Memory B cell (primary cell): ENCODE measurements around the gene RP2.

Source experiments
- ATAC-seq: fragments of 150-1000 bp; cut with Tn5 transposase; 2 replicates; pipeline ENCODE4 v1.10.0; 2021; ENCODE audit warnings: low read depth, mild to moderate bottlenecking, moderate library complexity
- DNase-seq, 2 donors: peaks; one replicate each; pipeline ENCODE4 v3.0.0; 2022; ENCODE audit warnings: low spot score in 2 of 2
- H3K27ac Mint-ChIP-seq: one replicate; pipeline ENCODE4 v1.8.0; 2022; ENCODE audit warnings: mild to moderate bottlenecking, moderate library complexity, mixed read lengths
- H3K27me3 Mint-ChIP-seq: one replicate; pipeline ENCODE4 v1.8.0; 2022; ENCODE audit warnings: mixed read lengths
- H3K36me3 Mint-ChIP-seq: one replicate; pipeline ENCODE4 v1.8.0; 2022; ENCODE audit warnings: mild to moderate bottlenecking, mixed read lengths
- H3K4me1 Mint-ChIP-seq: one replicate; pipeline ENCODE4 v1.8.0; 2022; ENCODE audit warnings: mixed read lengths
- H3K4me3 Mint-ChIP-seq: one replicate; pipeline ENCODE4 v1.8.0; 2022; ENCODE audit warnings: mild to moderate bottlenecking, moderate library complexity, mixed read lengths
- H3K9me3 Mint-ChIP-seq: one replicate; pipeline ENCODE4 v1.8.0; 2022; ENCODE audit warnings: mixed read lengths

Gene RP2

GRCh38 chrX:46823481-46823880 is 13.4 kb upstream of the RP2 start:
- Mint-ChIP-seq H3K27ac (no peak overlapping the region), H3K36me3 (no peaks in the 10 kb centered on the region), H3K4me3 (no peak overlapping the region), H3K9me3 (peaks cover 9% of the 10 kb centered on the region), H3K4me1 (no peaks in the 10 kb centered on the region), H3K27me3 (no peaks in the 10 kb centered on the region)
- ATAC-seq (no peak), DNase-seq (no peak)

- Mint-ChIP-seq H3K27ac (no peak overlapping the region), H3K4me1 (peaks cover 11% of the 10 kb centered on the region), H3K36me3 (peaks cover 1% of the 10 kb centered on the region), H3K27me3 (no peaks in the 10 kb centered on the region), H3K9me3 (no peaks in the 10 kb centered on the region), H3K4me3 (no peak overlapping the region)
- ATAC-seq (no peak), DNase-seq (no peak)
Observed at GRCh38 chrX:46831765-46832327, 5.0 kb upstream of the RP2 start.

GRCh38 chrX:46837558-46838485 is 979 bp downstream of the RP2 start:
- Mint-ChIP-seq H3K4me3 (peak overlapping the region; percentile 89), H3K27ac (peak overlapping the region; percentile 98), H3K9me3 (no peaks in the 10 kb centered on the region), H3K36me3 (peaks cover 1% of the 10 kb centered on the region), H3K4me1 (peaks cover 13% of the 10 kb centered on the region), H3K27me3 (no peaks in the 10 kb centered on the region)
- DNase-seq (peak in 1 of 2 donors; percentile 22), ATAC-seq (peak; percentile 16)

- no peak for DNase-seq
- Mint-ChIP-seq H3K36me3 (peaks cover 1% of the 10 kb centered on the region), H3K9me3 (no peaks in the 10 kb centered on the region), H3K4me1 (peaks cover 8% of the 10 kb centered on the region), H3K27ac (peak overlapping the region; percentile 98), H3K27me3 (no peaks in the 10 kb centered on the region), H3K4me3 (peak overlapping the region; percentile 34)
- no peak for ATAC-seq
Observed at GRCh38 chrX:46838486-46838870, 1.6 kb downstream of the RP2 start.

- no peak overlapping the region for H3K4me3 Mint-ChIP-seq
- DNase-seq (no peak), ATAC-seq (no peak)
- peaks cover 8% of the 10 kb centered on the region for H3K4me1 Mint-ChIP-seq
- H3K27me3 Mint-ChIP-seq, result no peaks in the 10 kb centered on the region
- no peaks in the 10 kb centered on the region for H3K9me3 Mint-ChIP-seq
- no peak overlapping the region for H3K27ac Mint-ChIP-seq
- H3K36me3 Mint-ChIP-seq, result peaks cover 1% of the 10 kb centered on the region
Observed at GRCh38 chrX:46838974-46839480, 2.2 kb downstream of the RP2 start.

- DNase-seq, result no peak
- H3K36me3 Mint-ChIP-seq, result peaks cover 4% of the 10 kb centered on the region
Observed at GRCh38 chrX:46840946-46841345, 4.1 kb downstream of the RP2 start.

GRCh38 chrX:46841346-46841745 is 4.5 kb downstream of the RP2 start:
- no peak for ATAC-seq
- DNase-seq, result no peak
- Mint-ChIP-seq H3K27ac (peak overlapping the region; percentile 50), H3K9me3 (no peaks in the 10 kb centered on the region), H3K27me3 (no peaks in the 10 kb centered on the region), H3K4me3 (peak overlapping the region; percentile 32), H3K4me1 (peaks cover 4% of the 10 kb centered on the region), H3K36me3 (peaks cover 4% of the 10 kb centered on the region)

More at GRCh38 chrX:46840946-46841345, 4.1 kb downstream of the RP2 start:
- no peaks in the 10 kb centered on the region for H3K9me3 Mint-ChIP-seq
- H3K27me3 Mint-ChIP-seq, result no peaks in the 10 kb centered on the region
- peak overlapping the region; percentile 50 for H3K27ac Mint-ChIP-seq
- ATAC-seq, result no peak
- peak overlapping the region; percentile 32 for H3K4me3 Mint-ChIP-seq
- H3K4me1 Mint-ChIP-seq, result peaks cover 8% of the 10 kb centered on the region

GRCh38 chrX:46844913-46845312 is 8.1 kb downstream of the RP2 start:
- Mint-ChIP-seq H3K27me3 (no peaks in the 10 kb centered on the region), H3K4me1 (peaks cover 4% of the 10 kb centered on the region), H3K27ac (no peak overlapping the region), H3K4me3 (no peak overlapping the region), H3K9me3 (no peaks in the 10 kb centered on the region), H3K36me3 (peaks cover 2% of the 10 kb centered on the region)
- DNase-seq (no peak), ATAC-seq (no peak)

- DNase-seq, result no peak
- Mint-ChIP-seq H3K27me3 (no peaks in the 10 kb centered on the region), H3K4me1 (peaks cover 10% of the 10 kb centered on the region), H3K36me3 (peaks cover 11% of the 10 kb centered on the region), H3K9me3 (no peaks in the 10 kb centered on the region), H3K27ac (peak overlapping the region; percentile 15), H3K4me3 (no peak overlapping the region)
- no peak for ATAC-seq
Observed at GRCh38 chrX:46849933-46850332, 13.1 kb downstream of the RP2 start.

GRCh38 chrX:46850771-46851170 is 13.9 kb downstream of the RP2 start:
- no peak for ATAC-seq
- DNase-seq, result no peak
- H3K27ac Mint-ChIP-seq, result peak overlapping the region; percentile 15
- no peaks in the 10 kb centered on the region for H3K27me3 Mint-ChIP-seq
- H3K4me3 Mint-ChIP-seq, result no peak overlapping the region
- peaks cover 13% of the 10 kb centered on the region for H3K36me3 Mint-ChIP-seq
- no peaks in the 10 kb centered on the region for H3K9me3 Mint-ChIP-seq
- H3K4me1 Mint-ChIP-seq, result peaks cover 10% of the 10 kb centered on the region

GRCh38 chrX:46856483-46856882 is 19.6 kb downstream of the RP2 start:
- DNase-seq (no peak), ATAC-seq (no peak)
- no peak overlapping the region for H3K4me3 Mint-ChIP-seq
- H3K27me3 Mint-ChIP-seq, result no peaks in the 10 kb centered on the region
- no peaks in the 10 kb centered on the region for H3K9me3 Mint-ChIP-seq
- peaks cover 11% of the 10 kb centered on the region for H3K36me3 Mint-ChIP-seq
- H3K4me1 Mint-ChIP-seq, result peaks cover 2% of the 10 kb centered on the region
- no peak overlapping the region for H3K27ac Mint-ChIP-seq

GRCh38 chrX:46860557-46860956 is 23.7 kb downstream of the RP2 start:
- H3K4me3 Mint-ChIP-seq, result no peak overlapping the region
- no peaks in the 10 kb centered on the region for H3K27me3 Mint-ChIP-seq
- H3K9me3 Mint-ChIP-seq, result no peaks in the 10 kb centered on the region
- H3K4me1 Mint-ChIP-seq, result peaks cover 4% of the 10 kb centered on the region
- no peak for ATAC-seq
- no peak for DNase-seq
- H3K27ac Mint-ChIP-seq, result no peak overlapping the region
- peaks cover 18% of the 10 kb centered on the region for H3K36me3 Mint-ChIP-seq

GRCh38 chrX:46863072-46863471 is 26.2 kb downstream of the RP2 start:
- Mint-ChIP-seq H3K4me1 (peaks cover 4% of the 10 kb centered on the region), H3K27ac (no peak overlapping the region), H3K36me3 (peaks cover 24% of the 10 kb centered on the region), H3K4me3 (no peak overlapping the region), H3K9me3 (no peaks in the 10 kb centered on the region), H3K27me3 (no peaks in the 10 kb centered on the region)
- DNase-seq (no peak), ATAC-seq (no peak)

GRCh38 chrX:46864606-46865005 is 27.8 kb downstream of the RP2 start:
- Mint-ChIP-seq H3K4me1 (peaks cover 4% of the 10 kb centered on the region), H3K9me3 (no peaks in the 10 kb centered on the region), H3K4me3 (no peak overlapping the region), H3K27me3 (no peaks in the 10 kb centered on the region), H3K36me3 (peaks cover 24% of the 10 kb centered on the region), H3K27ac (peak overlapping the region; percentile 81)
- no peak for ATAC-seq
- DNase-seq, result no peak
